Measurements from ENCODE around the gene HNRNPAB. TPM values are rescaled to one million over a fixed set of nuclear protein-coding genes. Genes with fewer than 3 reads are reported as not detected.
A peak's percentile ranks its signal among the peaks of the same experiment; 100 is the strongest.

Gene HNRNPAB
- total and polyA plus RNA-seq, 12 donors: 40.7 to 265 (median 117) TPM

- no peaks in the 10 kb centered on the region for H3K9me3 ChIP-seq (replicated peaks in 1 of 3)
- intact Hi-C loops (cut with DNase I): no loop called here
- 92 to 95% (median 93%) methylated on average over 6 of the region's 6 CpGs for WGBS, 4 donors
- H3K27me3 ChIP-seq: no peaks in the 10 kb centered on the region
- H3K4me1 ChIP-seq (replicated peaks in 1 of 2): peaks cover 6 to 8% of the 10 kb centered on the region in 2 donors
- no peak overlapping the region for H3K4me3 ChIP-seq
- peaks cover 0 to 78% of the 10 kb centered on the region in 2 donors for H3K36me3 ChIP-seq (replicated peaks in 1 of 2)
- DNase-seq: no peak
- H3K27ac ChIP-seq: no peak overlapping the region
- no peak for TF ChIP-seq POLR2A (IDR thresholded peaks at IDR 0.05)
Measured at GRCh38 chr5:178214160-178214803, 9.9 kb downstream of the HNRNPAB start.

DNA sequence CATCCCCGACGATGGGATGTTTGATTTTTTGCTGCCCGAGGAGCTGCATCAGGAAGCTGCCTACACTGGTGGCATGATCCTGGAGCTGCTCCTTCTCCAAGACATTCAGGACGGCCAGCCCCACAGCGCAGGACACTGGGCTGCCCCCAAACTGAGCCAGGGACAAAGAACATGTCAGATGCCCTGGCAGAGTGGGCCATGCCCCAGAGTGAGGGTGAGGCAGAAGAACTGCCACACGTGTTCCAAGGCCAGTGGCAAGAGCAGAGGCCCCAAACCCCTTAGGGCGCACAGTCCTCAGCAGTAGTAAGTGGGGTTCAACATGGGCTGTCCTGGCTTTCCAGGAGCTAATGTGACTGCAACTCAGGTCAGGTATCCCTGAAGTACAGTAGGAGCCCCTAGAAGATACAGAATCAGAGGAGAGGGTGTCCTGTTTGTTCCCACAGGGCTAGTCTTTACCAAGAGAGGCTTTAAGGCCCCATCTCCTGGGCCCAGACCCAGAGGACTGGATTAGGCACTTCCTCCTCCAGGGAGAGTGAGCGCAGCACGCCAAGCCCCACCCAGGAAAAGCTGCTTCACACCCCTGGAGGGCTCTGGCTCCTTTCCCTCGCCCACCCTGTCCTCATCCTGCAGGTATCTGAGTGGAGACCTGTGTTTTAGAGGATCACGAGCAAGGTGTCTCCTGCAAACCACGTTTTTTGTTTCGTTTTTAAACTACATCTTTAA is 11.1 kb downstream of the HNRNPAB start:
- no peak for TF ChIP-seq POLR2A (IDR thresholded peaks at IDR 0.05)
- TF ChIP-seq, protein P1, sequence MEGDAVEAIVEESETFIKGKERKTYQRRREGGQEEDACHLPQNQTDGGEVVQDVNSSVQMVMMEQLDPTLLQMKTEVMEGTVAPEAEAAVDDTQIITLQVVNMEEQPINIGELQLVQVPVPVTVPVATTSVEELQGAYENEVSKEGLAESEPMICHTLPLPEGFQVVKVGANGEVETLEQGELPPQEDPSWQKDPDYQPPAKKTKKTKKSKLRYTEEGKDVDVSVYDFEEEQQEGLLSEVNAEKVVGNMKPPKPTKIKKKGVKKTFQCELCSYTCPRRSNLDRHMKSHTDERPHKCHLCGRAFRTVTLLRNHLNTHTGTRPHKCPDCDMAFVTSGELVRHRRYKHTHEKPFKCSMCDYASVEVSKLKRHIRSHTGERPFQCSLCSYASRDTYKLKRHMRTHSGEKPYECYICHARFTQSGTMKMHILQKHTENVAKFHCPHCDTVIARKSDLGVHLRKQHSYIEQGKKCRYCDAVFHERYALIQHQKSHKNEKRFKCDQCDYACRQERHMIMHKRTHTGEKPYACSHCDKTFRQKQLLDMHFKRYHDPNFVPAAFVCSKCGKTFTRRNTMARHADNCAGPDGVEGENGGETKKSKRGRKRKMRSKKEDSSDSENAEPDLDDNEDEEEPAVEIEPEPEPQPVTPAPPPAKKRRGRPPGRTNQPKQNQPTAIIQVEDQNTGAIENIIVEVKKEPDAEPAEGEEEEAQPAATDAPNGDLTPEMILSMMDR (IDR thresholded peaks at IDR 0.05): no peak
- peaks cover 6 to 8% of the 10 kb centered on the region in 2 donors for H3K4me1 ChIP-seq (replicated peaks in 1 of 2)
- intact Hi-C loops (cut with DNase I): no loop called here
- 78 to 85% (median 81%) methylated on average over 8 to 13 of the region's 13 CpGs for WGBS, 4 donors
- peaks cover 0 to 67% of the 10 kb centered on the region in 2 donors for H3K36me3 ChIP-seq (replicated peaks in 1 of 2)
- H3K27ac ChIP-seq: no peak overlapping the region
- H3K4me3 ChIP-seq: no peak overlapping the region
- DNase-seq: no peak
- no peaks in the 10 kb centered on the region for H3K27me3 ChIP-seq
- H3K9me3 ChIP-seq (replicated peaks in 1 of 3): no peaks in the 10 kb centered on the region

- no peak overlapping the region for H3K4me3 ChIP-seq
- H3K9me3 ChIP-seq (replicated peaks in 1 of 3): no peaks in the 10 kb centered on the region
- H3K36me3 ChIP-seq (replicated peaks in 1 of 2): peaks cover 0 to 60% of the 10 kb centered on the region in 2 donors
- peaks cover 6 to 8% of the 10 kb centered on the region in 2 donors for H3K4me1 ChIP-seq (replicated peaks in 1 of 2)
- intact Hi-C loops (cut with DNase I): no loop called here
- WGBS, 4 donors: 82 to 91% (median 85%) methylated on average over 5 of the region's 5 CpGs
- no peaks in the 10 kb centered on the region for H3K27me3 ChIP-seq
- H3K27ac ChIP-seq: no peak overlapping the region
- DNase-seq: no peak
- TF ChIP-seq, protein P1 (IDR thresholded peaks at IDR 0.05): no peak
- no peak for TF ChIP-seq POLR2A (IDR thresholded peaks at IDR 0.05)
Measured at GRCh38 chr5:178216088-178216534, 11.8 kb downstream of the HNRNPAB start.

DNA sequence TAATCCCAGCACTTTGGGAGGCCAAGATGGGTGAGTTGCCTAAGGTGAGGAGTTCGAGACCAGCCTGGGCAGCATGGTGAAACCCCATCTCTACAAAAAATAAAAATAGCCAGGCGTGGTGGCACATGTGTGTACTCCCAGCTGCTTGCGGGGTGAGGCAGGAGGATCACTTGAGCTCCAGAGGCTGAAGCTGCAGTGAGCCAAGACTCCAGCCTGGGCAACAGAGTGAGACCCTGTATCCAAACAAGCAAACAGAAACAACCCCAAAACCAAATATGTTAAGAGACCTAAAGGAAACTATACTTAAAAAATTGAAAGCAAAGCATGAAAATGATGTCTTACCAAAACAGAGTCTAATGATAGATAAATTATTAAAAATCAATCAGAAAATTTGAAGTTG is 12.4 kb downstream of the HNRNPAB start:
- no peak for DNase-seq
- H3K4me1 ChIP-seq (replicated peaks in 1 of 2): peaks cover 6 to 8% of the 10 kb centered on the region in 2 donors
- WGBS, 4 donors: 93 to 96% (median 93%) methylated on average over 3 of the region's 3 CpGs
- no peak for TF ChIP-seq POLR2A (IDR thresholded peaks at IDR 0.05)
- H3K27me3 ChIP-seq: no peaks in the 10 kb centered on the region
- H3K27ac ChIP-seq: no peak overlapping the region
- H3K36me3 ChIP-seq (replicated peaks in 1 of 2): peaks cover 0 to 53% of the 10 kb centered on the region in 2 donors
- H3K9me3 ChIP-seq (replicated peaks in 1 of 3): no peaks in the 10 kb centered on the region
- intact Hi-C loops (cut with DNase I): no loop called here
- H3K4me3 ChIP-seq: no peak overlapping the region

GRCh38 chr5:178218237-178218776 is 14.0 kb downstream of the HNRNPAB start:
- no peaks in the 10 kb centered on the region for H3K27me3 ChIP-seq
- TF ChIP-seq, protein P1 (IDR thresholded peaks at IDR 0.05): no peak
- no peak for TF ChIP-seq POLR2A (IDR thresholded peaks at IDR 0.05)
- H3K4me1 ChIP-seq (replicated peaks in 1 of 2): peaks cover 2% of the 10 kb centered on the region in 2 donors
- 70 to 85% (median 80%) methylated on average over 5 of the region's 5 CpGs for WGBS, 4 donors
- H3K36me3 ChIP-seq (replicated peaks in 1 of 2): peaks cover 0 to 38% of the 10 kb centered on the region in 2 donors
- H3K4me3 ChIP-seq: no peak overlapping the region
- intact Hi-C loops (cut with DNase I): no loop called here
- H3K27ac ChIP-seq: peak overlapping the region in 1 of 5 donors; percentile 11
- DNase-seq: no peak
- no peaks in the 10 kb centered on the region for H3K9me3 ChIP-seq (replicated peaks in 1 of 3)
